GM19035 (cell line): ENCODE results near the gene DYRK3.
A peak's percentile ranks its signal among the peaks of the same experiment; 100 is the strongest.

ENCODE experiments used
- ATAC-seq: cut with Tn5 transposase; IDR thresholded peaks from one replicate; pipeline ENCODE4 v1.9.1; 2021; ENCODE audit not compliant: unreplicated experiment

Gene DYRK3

GRCh38 chr1:206681359-206681758 is 46.0 kb downstream of the DYRK3 start:
- ATAC-seq: no peak

GRCh38 chr1:206682111-206682510 is 46.8 kb downstream of the DYRK3 start:
- ATAC-seq: no peak

- no peak for ATAC-seq
These were observed 48.0 kb downstream of the DYRK3 start for GRCh38 chr1:206683313-206683712.

- no peak for ATAC-seq
These were observed 48.7 kb downstream of the DYRK3 start for GRCh38 chr1:206684003-206684402.

- ATAC-seq: no peak
These were observed 49.4 kb downstream of the DYRK3 start, which contains the start of gene MAPKAPK2 for GRCh38 chr1:206684478-206685333. MAPKAPK2 (plus strand) TSS chr1:206684905; CDS start chr1:206685230, 325 bp downstream.

- ATAC-seq: no peak
These were observed 50.0 kb downstream of the DYRK3 start for GRCh38 chr1:206685334-206685768.

GRCh38 chr1:206685769-206686477 is 50.6 kb downstream of the DYRK3 start:
- ATAC-seq: no peak

GRCh38 chr1:206686478-206687249 is 51.3 kb downstream of the DYRK3 start:
- ATAC-seq: peak; percentile 41

GRCh38 chr1:206687251-206687914 is 52.0 kb downstream of the DYRK3 start:
- ATAC-seq: no peak

GRCh38 chr1:206687915-206688442 is 52.6 kb downstream of the DYRK3 start:
- no peak for ATAC-seq

GRCh38 chr1:206690516-206690915 is 55.2 kb downstream of the DYRK3 start:
- ATAC-seq: no peak

- no peak for ATAC-seq
These were observed 56.3 kb downstream of the DYRK3 start for GRCh38 chr1:206691604-206692003.

- no peak for ATAC-seq
These were observed 57.7 kb downstream of the DYRK3 start for GRCh38 chr1:206693029-206693428.

- ATAC-seq: no peak
These were observed 58.3 kb downstream of the DYRK3 start for GRCh38 chr1:206693592-206693991.

GRCh38 chr1:206694171-206695124 is 59.1 kb downstream of the DYRK3 start:
- no peak for ATAC-seq

- no peak for ATAC-seq
These were observed 60.4 kb downstream of the DYRK3 start for GRCh38 chr1:206695733-206696132.

- no peak for ATAC-seq
These were observed 61.7 kb downstream of the DYRK3 start for GRCh38 chr1:206696812-206697585.

- no peak for ATAC-seq
These were observed 62.7 kb downstream of the DYRK3 start for GRCh38 chr1:206698011-206698410.
